Upper lobe of left lung (tissue), 6 donors: Measurements from ENCODE around the gene TUBD1. TPM values are rescaled to one million over a fixed set of nuclear protein-coding genes. Genes with fewer than 3 reads are reported as not detected.

Experiments used
- ATAC-seq, 2 donors: fragments of 200-7000 bp; cut with Tn5 transposase; one replicate each; pipeline ENCODE4 v1.9.1; 2022; ENCODE audit warnings: mild to moderate bottlenecking in 2 of 2, moderate library complexity in 2 of 2; ENCODE audit not compliant: low FRiP score in 2 of 2
- DNase-seq, 2 donors: peaks; one replicate each; pipeline ENCODE4 v3.0.0-alpha.2; 2019 to 2020
- H3K27ac ChIP-seq, 4 donors: fragments of 200-600 bp; sonication (generic); one replicate each; pipeline ENCODE4 v1.5.1; 2016 to 2019
- H3K27me3 ChIP-seq, 4 donors: fragments of 200-600 bp; sonication (generic); one replicate each; pipeline ENCODE4 v1.5.1; 2017 to 2019
- H3K36me3 ChIP-seq, 4 donors: fragments of 200-600 bp; sonication (generic); one replicate each; pipeline ENCODE4 v1.5.1; 2016 to 2019
- H3K4me1 ChIP-seq, 4 donors: fragments of 200-600 bp; sonication (generic); one replicate each; pipeline ENCODE4 v1.5.1; 2018 to 2019
- H3K4me3 ChIP-seq, 4 donors: fragments of 200-600 bp; sonication (generic); one replicate each; pipeline ENCODE4 v1.5.1; 2017 to 2019; ENCODE audit warnings: mild to moderate bottlenecking in 2 of 4, moderate library complexity in 1 of 4
- H3K9me3 ChIP-seq, 4 donors: fragments of 200-600 bp; sonication (generic); one replicate each; pipeline ENCODE4 v1.5.1; 2018 to 2019
- EP300 ChIP-seq, 4 donors: sonication (generic); formaldehyde crosslinking; IDR thresholded peaks; one replicate each; pipeline ENCODE4 v1.5.1; 2017; ENCODE audit warnings: antibody characterized with exemption in 4 of 4, control low read depth in 2 of 4
- POLR2A ChIP-seq, 4 donors: fragments of 450-650 bp; IDR thresholded peaks; one replicate each; pipeline ENCODE4 v1.5.1; 2016 to 2017; ENCODE audit warnings: antibody characterized with exemption in 4 of 4, mild to moderate bottlenecking in 2 of 4
- POLR2AphosphoS5 ChIP-seq, 2 donors: sonication (generic); formaldehyde crosslinking; IDR thresholded peaks; one replicate each; pipeline ENCODE4 v1.5.1; 2017; ENCODE audit warnings: antibody characterized with exemption in 2 of 2
- WGBS, 2 donors: methylation state at CpG; one replicate each; pipeline ENCODE4 v1.1.5; 2017 to 2018; 5-methylcytosine and 5-hydroxymethylcytosine counted together
- total RNA-seq, 6 donors: library from RNA; depleted of rRNA in 4 of 6; stranded (reverse); fragments of >200 nt in 4 of 6; gene quantifications; one replicate each; pipeline versions ENCODE4 v1.1.0 to v1.2.1, GENCODE V29; 2016 to 2021
- TF ChIP-seq, protein P1 (sequence below), 6 experiments: fragments of 450-650 bp in 4 of 6; fragments of 200-600 bp in 2 of 6; sonication (generic) in 2 of 6; IDR thresholded peaks; one replicate each; pipeline ENCODE4 v1.5.1; 2016 to 2019; ENCODE audit warnings: antibody characterized with exemption in 6 of 6
- donor health status: DM: no; HTN: no; CAD: no; lungs with moderate emphysema.
- donor health status: DM: no; HTN: yes; CAD: no; lungs with severe emphysema.

The TUBD1 gene
- total RNA-seq, 6 donors from 2014 or later = 3.1 to 52.4 (median 7.6) TPM

DNA sequence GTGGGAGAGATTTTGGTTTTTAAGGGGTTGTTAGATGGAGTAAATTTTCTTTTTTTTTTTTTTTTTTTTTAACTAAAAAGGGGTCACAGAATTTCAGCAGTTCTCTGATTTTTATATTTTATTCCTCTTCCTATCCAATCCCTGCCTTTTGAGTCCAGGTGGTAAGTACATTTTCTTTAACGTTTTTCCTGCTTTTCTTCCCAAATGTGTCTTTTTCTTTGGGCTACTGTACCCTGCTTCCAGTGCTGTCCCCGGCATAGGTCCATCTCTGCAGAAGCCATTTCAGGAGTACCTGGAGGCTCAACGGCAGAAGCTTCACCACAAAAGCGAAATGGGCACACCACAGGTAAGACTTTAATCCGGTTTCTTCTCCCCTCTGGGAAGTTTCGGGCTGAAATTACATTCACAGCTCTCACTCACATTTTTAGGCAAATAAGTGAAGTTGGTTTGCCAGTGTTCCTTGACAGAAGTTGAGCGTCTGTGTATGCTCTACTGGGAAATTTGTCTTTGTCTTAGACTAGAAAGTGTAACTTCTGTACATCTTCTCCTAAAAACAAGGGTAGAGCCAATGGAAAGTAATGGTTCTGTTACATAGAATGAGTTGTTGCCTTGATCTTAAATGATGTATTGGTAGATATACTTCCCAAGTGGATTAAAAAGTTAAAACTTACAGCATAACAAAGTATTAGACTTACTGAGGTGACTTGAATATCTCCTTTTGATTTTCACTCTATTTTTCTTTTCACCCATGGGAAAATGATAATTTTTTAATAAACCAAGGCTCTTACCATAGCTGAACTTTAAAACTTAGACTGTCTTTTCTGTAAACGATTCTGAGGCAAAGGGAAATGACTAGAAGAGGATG, 54.5 kb downstream of the TUBD1 start:
- 23 to 34% methylated on average over 8 of the region's 8 CpGs for whole genome bisulfite sequencing, 2 donors
- no peak for DNase-seq
- Histone ChIP-seq H3K4me1 (peaks cover 11 to 41% (median 24%) of the 10 kb centered on the region in 4 donors), H3K27ac (peak overlapping the region; percentile 93 to 96 (median 93)), H3K9me3 (no peaks in the 10 kb centered on the region), H3K36me3 (peaks cover 0 to 38% (median 5%) of the 10 kb centered on the region in 4 donors), H3K27me3 (no peaks in the 10 kb centered on the region), H3K4me3 (peak overlapping the region; percentile 44 to 66 (median 54))
- peak in 1 of 2 donors; percentile 14 for ATAC-seq
- TF ChIP-seq POLR2A (IDR thresholded peaks at IDR 0.05) = no peak
- no peak for TF ChIP-seq EP300 (IDR thresholded peaks at IDR 0.05)
- TF ChIP-seq, protein P1, sequence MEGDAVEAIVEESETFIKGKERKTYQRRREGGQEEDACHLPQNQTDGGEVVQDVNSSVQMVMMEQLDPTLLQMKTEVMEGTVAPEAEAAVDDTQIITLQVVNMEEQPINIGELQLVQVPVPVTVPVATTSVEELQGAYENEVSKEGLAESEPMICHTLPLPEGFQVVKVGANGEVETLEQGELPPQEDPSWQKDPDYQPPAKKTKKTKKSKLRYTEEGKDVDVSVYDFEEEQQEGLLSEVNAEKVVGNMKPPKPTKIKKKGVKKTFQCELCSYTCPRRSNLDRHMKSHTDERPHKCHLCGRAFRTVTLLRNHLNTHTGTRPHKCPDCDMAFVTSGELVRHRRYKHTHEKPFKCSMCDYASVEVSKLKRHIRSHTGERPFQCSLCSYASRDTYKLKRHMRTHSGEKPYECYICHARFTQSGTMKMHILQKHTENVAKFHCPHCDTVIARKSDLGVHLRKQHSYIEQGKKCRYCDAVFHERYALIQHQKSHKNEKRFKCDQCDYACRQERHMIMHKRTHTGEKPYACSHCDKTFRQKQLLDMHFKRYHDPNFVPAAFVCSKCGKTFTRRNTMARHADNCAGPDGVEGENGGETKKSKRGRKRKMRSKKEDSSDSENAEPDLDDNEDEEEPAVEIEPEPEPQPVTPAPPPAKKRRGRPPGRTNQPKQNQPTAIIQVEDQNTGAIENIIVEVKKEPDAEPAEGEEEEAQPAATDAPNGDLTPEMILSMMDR (IDR thresholded peaks at IDR 0.05) = no peak
- TF ChIP-seq POLR2AphosphoS5 (IDR thresholded peaks at IDR 0.05) = peak in 1 of 2 donors; percentile 52

DNA sequence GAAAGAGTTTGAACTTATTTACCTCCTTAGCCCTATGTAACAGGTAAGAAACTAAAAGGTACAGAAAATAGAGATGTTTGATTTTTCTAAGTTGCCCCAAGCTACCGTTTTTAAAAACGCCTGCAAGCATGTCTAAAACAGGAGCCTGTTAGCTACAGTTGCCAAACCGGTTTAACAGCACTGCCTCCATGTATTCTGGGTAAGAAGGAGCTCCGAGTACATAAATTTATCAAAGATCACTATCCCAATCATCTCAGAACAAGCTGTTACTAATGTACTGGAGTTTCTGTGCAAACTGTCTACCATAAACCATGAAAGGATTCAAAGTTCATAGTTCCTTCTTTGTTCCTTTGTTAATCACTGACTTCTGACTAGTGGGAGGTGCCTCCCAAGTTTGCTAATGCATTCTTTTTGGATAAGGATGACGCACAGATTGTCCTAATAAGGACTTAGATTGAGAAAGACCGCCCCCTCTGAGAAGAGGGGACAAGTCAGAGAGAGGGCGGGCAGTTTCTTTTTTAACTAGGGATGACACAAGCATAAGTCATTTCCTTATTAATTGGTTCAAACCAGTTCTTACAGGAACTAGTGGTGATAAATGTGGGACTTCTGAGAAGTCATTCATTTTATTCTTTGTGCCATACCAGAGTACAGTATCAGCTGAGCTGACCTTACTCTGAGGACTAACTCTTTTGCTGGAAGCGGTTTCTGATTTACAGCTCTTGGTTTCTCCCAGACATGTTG, 55.3 kb downstream of the TUBD1 start:
- H3K4me3 ChIP-seq = peak overlapping the region; percentile 44 to 66 (median 54)
- peak in 1 of 2 donors; percentile 83 for DNase-seq
- no peaks in the 10 kb centered on the region for H3K9me3 ChIP-seq
- no peaks in the 10 kb centered on the region for H3K27me3 ChIP-seq
- peak; percentile 89 to 96 for ATAC-seq
- WGBS, 2 donors = 1 to 4% methylated on average over 8 of the region's 8 CpGs
- H3K4me1 ChIP-seq = peaks cover 11 to 40% (median 22%) of the 10 kb centered on the region in 4 donors
- peaks cover 0 to 37% (median 5%) of the 10 kb centered on the region in 4 donors for H3K36me3 ChIP-seq
- peak overlapping the region; percentile 93 to 96 (median 93) for H3K27ac ChIP-seq
- TF ChIP-seq EP300 (IDR thresholded peaks at IDR 0.05) = peak; percentile 81 to 98 (median 92)
- peak in 3 of 4 donors; percentile 83 to 94 (median 93) for TF ChIP-seq POLR2A (IDR thresholded peaks at IDR 0.05)
- TF ChIP-seq, protein P1 (IDR thresholded peaks at IDR 0.05) = no peak
- peak; percentile 78 to 98 for TF ChIP-seq POLR2AphosphoS5 (IDR thresholded peaks at IDR 0.05)

DNA sequence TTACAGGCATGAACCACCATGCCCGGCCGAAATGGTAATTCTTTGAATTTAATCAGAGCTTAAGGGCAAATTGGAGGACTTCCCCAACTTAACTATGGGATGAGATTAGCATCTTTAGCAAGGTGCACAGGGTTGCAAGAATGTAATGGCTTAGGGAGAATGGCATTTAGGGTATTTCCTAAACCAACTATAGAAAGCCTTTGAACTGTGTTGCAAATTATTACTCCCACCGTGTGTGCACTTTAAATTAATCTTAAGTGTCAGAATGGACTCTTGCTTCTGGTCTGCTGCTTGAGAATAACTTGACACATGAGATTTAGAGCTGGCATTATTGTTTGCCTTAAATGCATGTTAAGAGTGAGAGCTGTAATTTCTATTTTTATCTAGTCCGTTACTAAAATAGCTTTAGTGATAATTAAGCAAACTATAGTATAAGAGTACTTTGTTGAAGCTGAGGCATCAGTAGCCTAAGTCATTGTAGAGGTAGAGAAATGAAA, 59.8 kb downstream of the TUBD1 start:
- H3K4me3 ChIP-seq = no peak overlapping the region
- no peak for TF ChIP-seq POLR2A (IDR thresholded peaks at IDR 0.05)
- no peak for TF ChIP-seq EP300 (IDR thresholded peaks at IDR 0.05)
- TF ChIP-seq, protein P1 (IDR thresholded peaks at IDR 0.05) = no peak
- TF ChIP-seq POLR2AphosphoS5 (IDR thresholded peaks at IDR 0.05) = no peak
- H3K4me1 ChIP-seq = peaks cover 33 to 40% (median 36%) of the 10 kb centered on the region in 4 donors
- no peak for ATAC-seq
- 49 to 68% methylated on average over 4 of the region's 4 CpGs for WGBS, 2 donors
- no peaks in the 10 kb centered on the region for H3K9me3 ChIP-seq
- no peaks in the 10 kb centered on the region for H3K36me3 ChIP-seq
- H3K27ac ChIP-seq = peak overlapping the region in 1 of 4 donors; percentile 4
- H3K27me3 ChIP-seq = no peaks in the 10 kb centered on the region
- DNase-seq = no peak

DNA sequence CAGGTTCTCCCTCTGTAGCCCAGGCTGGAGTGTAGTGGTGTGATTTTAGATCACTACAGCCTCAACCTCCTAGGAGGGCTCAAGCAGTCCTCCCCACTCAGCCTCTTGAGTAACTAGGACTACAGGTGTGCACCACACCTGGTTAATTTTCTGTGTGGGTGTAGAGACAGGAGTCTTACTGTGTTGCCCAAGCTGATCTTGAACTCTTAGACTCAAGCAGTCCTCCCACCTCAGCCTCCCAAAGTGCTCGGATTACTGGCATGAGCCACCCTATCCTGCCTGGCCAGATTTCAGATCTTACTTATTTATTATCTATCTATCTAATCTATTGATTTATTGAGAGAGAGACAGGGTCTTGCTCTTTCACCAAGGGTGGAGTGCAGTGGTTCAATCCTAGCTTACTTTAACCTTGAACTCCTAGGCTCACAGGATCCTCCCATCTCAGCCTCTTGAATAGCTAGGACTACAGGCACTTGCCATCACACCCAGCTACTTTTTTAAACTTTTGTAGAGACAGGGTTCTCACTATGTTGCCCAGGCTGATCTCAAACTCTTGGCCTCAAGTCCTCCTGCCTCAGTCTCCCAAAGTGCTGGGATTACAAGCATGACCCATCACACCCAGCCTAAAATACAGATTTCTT, 61.8 kb downstream of the TUBD1 start:
- Histone ChIP-seq H3K9me3 (no peaks in the 10 kb centered on the region), H3K27ac (peak overlapping the region in 3 of 4 donors; percentile 14 to 78 (median 75)), H3K27me3 (no peaks in the 10 kb centered on the region), H3K4me3 (no peak overlapping the region), H3K36me3 (no peaks in the 10 kb centered on the region), H3K4me1 (peaks cover 23 to 38% (median 33%) of the 10 kb centered on the region in 4 donors)
- ATAC-seq = no peak
- WGBS, 2 donors = 87 to 100% methylated on average over 1 of the region's 1 CpG
- TF ChIP-seq POLR2A (IDR thresholded peaks at IDR 0.05) = no peak
- no peak for TF ChIP-seq POLR2AphosphoS5 (IDR thresholded peaks at IDR 0.05)
- no peak for TF ChIP-seq EP300 (IDR thresholded peaks at IDR 0.05)
- TF ChIP-seq, protein P1 (IDR thresholded peaks at IDR 0.05) = no peak
- no peak for DNase-seq
